ENCODE data around the gene ACOT11.

GRCh38 chr1:54510715-54511270 is 37.2 kb upstream of the ACOT11 start:
- TF ChIP-seq POLR2A (IDR thresholded peaks at IDR 0.05; ENCODE audit: low read depth) (no peak), POLR2AphosphoS5 (IDR thresholded peaks at IDR 0.05) (no peak)
